Measurements from ENCODE around the gene TMEM271. TPM values are rescaled to one million over a fixed set of nuclear protein-coding genes. Genes with fewer than 3 reads are reported as not detected.

Gene TMEM271
- total and polyA plus RNA-seq, 4 experiments from 2014 or later, result not detected

- H3K4me1 ChIP-seq (ENCODE audit: insufficient read depth, low read length), result no peaks in the 10 kb centered on the region
- no peaks in the 10 kb centered on the region for H3K4me1 Mint-ChIP-seq
- no peak for DNase-seq
- H3K36me3 ChIP-seq (ENCODE audit: insufficient read depth, low read length), result no peaks in the 10 kb centered on the region
- no peak overlapping the region for H3K4me3 Mint-ChIP-seq
- no peaks in the 10 kb centered on the region for H3K9me3 ChIP-seq (ENCODE audit: control insufficient read depth in 1 of 2, low read length in 2 of 2)
- no peak overlapping the region for H3K4me3 ChIP-seq (ENCODE audit: low read length in 2 of 2)
- ChIA-PET CTCF (ENCODE audit: partially characterized antibody) (no interaction called here), POLR2A (ENCODE audit: partially characterized antibody) (no interaction called here)
- no peak overlapping the region for H3K27ac ChIP-seq (ENCODE audit: low read depth, low read length)
- intact Hi-C loops (cut with micrococcal nuclease), result no loop called here
- peaks cover 12% of the 10 kb centered on the region in 2 donors for H3K27me3 Mint-ChIP-seq
- H3K27me3 ChIP-seq (ENCODE audit: insufficient read depth, low read length), result no peaks in the 10 kb centered on the region
- H3K9me3 Mint-ChIP-seq, result peaks cover 0 to 2% (median 0%) of the 10 kb centered on the region in 8 donors
- H3K27ac Mint-ChIP-seq, result no peak overlapping the region
- H3K36me3 Mint-ChIP-seq, result no peaks in the 10 kb centered on the region
Measured at GRCh38 chr4:621296-622070, 45.4 kb upstream of the TMEM271 start.

DNA sequence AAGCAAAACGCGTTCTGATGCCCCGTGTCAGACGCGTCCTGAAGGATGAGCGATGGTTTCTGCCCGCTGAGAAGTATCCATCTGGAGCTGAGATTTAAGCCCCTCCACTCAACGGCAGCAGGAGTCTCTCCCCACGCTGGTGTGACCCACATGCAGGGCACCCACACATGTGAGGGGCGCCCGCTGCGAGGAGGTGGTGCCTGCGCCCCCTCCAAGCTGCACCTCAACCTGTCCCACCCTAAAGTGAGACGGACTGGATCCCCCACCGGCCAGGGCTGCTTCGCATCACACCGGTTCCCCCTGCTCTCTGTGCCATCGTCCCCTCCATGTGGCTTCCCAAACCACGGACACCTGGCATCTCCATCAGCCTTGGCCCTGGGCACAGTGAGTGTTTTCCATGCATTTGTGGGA lies 44.8 kb upstream of the TMEM271 start:
- Histone ChIP-seq H3K4me3 (ENCODE audit: low read length in 2 of 2) (no peak overlapping the region), H3K4me1 (ENCODE audit: insufficient read depth, low read length) (no peaks in the 10 kb centered on the region), H3K27ac (ENCODE audit: low read depth, low read length) (no peak overlapping the region), H3K27me3 (ENCODE audit: insufficient read depth, low read length) (no peaks in the 10 kb centered on the region), H3K9me3 (ENCODE audit: control insufficient read depth in 1 of 2, low read length in 2 of 2) (no peaks in the 10 kb centered on the region), H3K36me3 (ENCODE audit: insufficient read depth, low read length) (no peaks in the 10 kb centered on the region)
- POLR2A ChIA-PET (ENCODE audit: partially characterized antibody), result no interaction called here
- Mint-ChIP-seq H3K4me1 (peaks cover 0 to 2% (median 0%) of the 10 kb centered on the region in 4 donors), H3K4me3 (no peak overlapping the region), H3K27me3 (peaks cover 12 to 17% of the 10 kb centered on the region in 2 donors), H3K27ac (no peak overlapping the region), H3K36me3 (no peaks in the 10 kb centered on the region), H3K9me3 (peaks cover 0 to 2% (median 0%) of the 10 kb centered on the region in 8 donors)
- CTCF ChIA-PET (ENCODE audit: partially characterized antibody), result no interaction called here
- intact Hi-C loops (cut with micrococcal nuclease), result no loop called here
- no peak for DNase-seq

GRCh38 chr4:620201-620600 lies 44.1 kb upstream of the TMEM271 start:
- no peak overlapping the region for H3K4me3 ChIP-seq (ENCODE audit: low read length in 2 of 2)
- Mint-ChIP-seq H3K27ac (no peak overlapping the region), H3K9me3 (peaks cover 0 to 2% (median 0%) of the 10 kb centered on the region in 8 donors), H3K27me3 (peaks cover 13 to 17% of the 10 kb centered on the region in 2 donors), H3K4me3 (no peak overlapping the region), H3K36me3 (no peaks in the 10 kb centered on the region), H3K4me1 (peaks cover 0 to 2% (median 0%) of the 10 kb centered on the region in 4 donors)
- intact Hi-C loops (cut with micrococcal nuclease), result no loop called here
- no peaks in the 10 kb centered on the region for H3K36me3 ChIP-seq (ENCODE audit: insufficient read depth, low read length)
- ChIA-PET POLR2A (ENCODE audit: partially characterized antibody) (no interaction called here), CTCF (ENCODE audit: partially characterized antibody) (no interaction called here)
- no peaks in the 10 kb centered on the region for H3K27me3 ChIP-seq (ENCODE audit: insufficient read depth, low read length)
- no peaks in the 10 kb centered on the region for H3K4me1 ChIP-seq (ENCODE audit: insufficient read depth, low read length)
- no peaks in the 10 kb centered on the region for H3K9me3 ChIP-seq (ENCODE audit: control insufficient read depth in 1 of 2, low read length in 2 of 2)
- no peak overlapping the region for H3K27ac ChIP-seq (ENCODE audit: low read depth, low read length)
- DNase-seq, result no peak

DNA sequence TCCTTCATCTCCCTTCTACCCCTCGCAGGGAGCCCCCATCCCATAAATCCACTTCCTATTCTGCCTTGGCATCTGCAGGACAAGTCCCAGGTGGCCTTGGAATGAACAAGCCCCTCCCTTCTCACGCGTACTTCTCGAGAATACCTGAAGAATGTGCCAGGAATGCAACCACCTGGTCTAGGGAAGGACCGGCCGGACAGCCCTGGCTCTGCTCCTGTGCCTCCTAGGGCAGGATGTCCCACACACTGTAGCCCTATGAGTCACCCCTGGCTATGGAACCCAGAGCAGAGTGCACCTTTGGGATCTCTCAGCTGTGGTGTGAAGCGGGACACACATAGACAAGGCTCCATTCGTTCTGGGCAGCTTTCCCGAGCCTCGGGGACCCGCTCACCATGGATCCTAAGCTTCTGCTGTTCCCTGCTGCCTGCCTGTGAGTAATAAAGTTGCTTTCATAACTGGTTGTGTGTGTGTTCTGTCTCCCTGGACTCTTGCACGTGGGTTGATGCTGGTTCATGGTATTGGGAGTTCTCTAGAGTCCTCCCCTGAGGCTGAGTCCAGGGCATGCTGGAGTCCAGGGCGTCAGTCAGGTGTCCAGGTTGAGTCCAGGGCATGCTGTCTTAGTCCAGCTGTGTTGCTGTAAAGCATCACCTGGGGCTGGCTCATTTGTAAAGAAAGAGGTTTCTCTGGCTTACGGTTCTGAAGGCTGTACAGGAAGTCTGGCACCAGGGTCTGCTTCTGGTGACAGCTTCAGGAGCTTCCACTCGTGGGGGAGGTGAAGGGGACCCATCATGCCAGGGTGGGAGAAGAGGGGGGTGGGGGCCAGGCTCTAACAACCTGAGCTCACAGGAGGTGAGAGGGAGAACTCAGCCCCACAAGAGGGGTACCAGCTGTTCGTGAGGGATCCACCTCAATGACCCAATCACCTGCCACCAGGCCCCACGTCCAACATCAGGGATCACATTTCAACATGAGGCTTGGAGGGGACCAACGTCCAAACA lies 41.8 kb upstream of the TMEM271 start:
- H3K4me3 Mint-ChIP-seq, result no peak overlapping the region
- H3K27ac Mint-ChIP-seq, result peak overlapping the region in 1 of 7 donors; percentile 48
- peaks cover 19 to 20% of the 10 kb centered on the region in 2 donors for H3K27me3 Mint-ChIP-seq
- CTCF ChIA-PET (ENCODE audit: partially characterized antibody), result no interaction called here
- POLR2A ChIA-PET (ENCODE audit: partially characterized antibody), result no interaction called here
- no peaks in the 10 kb centered on the region for H3K4me1 ChIP-seq (ENCODE audit: insufficient read depth, low read length)
- intact Hi-C loops (cut with micrococcal nuclease), result no loop called here
- no peak overlapping the region for H3K27ac ChIP-seq (ENCODE audit: low read depth, low read length)
- no peaks in the 10 kb centered on the region for H3K27me3 ChIP-seq (ENCODE audit: insufficient read depth, low read length)
- peaks cover 0 to 3% (median under 1%) of the 10 kb centered on the region in 4 donors for H3K4me1 Mint-ChIP-seq
- peaks cover 0 to 2% (median 0%) of the 10 kb centered on the region in 8 donors for H3K9me3 Mint-ChIP-seq
- no peaks in the 10 kb centered on the region for H3K36me3 ChIP-seq (ENCODE audit: insufficient read depth, low read length)
- DNase-seq, result no peak
- H3K4me3 ChIP-seq (ENCODE audit: low read length in 2 of 2), result no peak overlapping the region
- no peaks in the 10 kb centered on the region for H3K9me3 ChIP-seq (ENCODE audit: control insufficient read depth in 1 of 2, low read length in 2 of 2)
- H3K36me3 Mint-ChIP-seq, result no peaks in the 10 kb centered on the region

GRCh38 chr4:616911-617643 lies 41.0 kb upstream of the TMEM271 start:
- Histone ChIP-seq H3K27me3 (ENCODE audit: insufficient read depth, low read length) (no peaks in the 10 kb centered on the region), H3K36me3 (ENCODE audit: insufficient read depth, low read length) (no peaks in the 10 kb centered on the region), H3K27ac (ENCODE audit: low read depth, low read length) (no peak overlapping the region), H3K4me1 (ENCODE audit: insufficient read depth, low read length) (no peaks in the 10 kb centered on the region), H3K9me3 (ENCODE audit: control insufficient read depth in 1 of 2, low read length in 2 of 2) (no peaks in the 10 kb centered on the region), H3K4me3 (ENCODE audit: low read length in 2 of 2) (no peak overlapping the region)
- Mint-ChIP-seq H3K36me3 (no peaks in the 10 kb centered on the region), H3K4me3 (no peak overlapping the region), H3K27me3 (peaks cover 17 to 18% of the 10 kb centered on the region in 2 donors), H3K27ac (no peak overlapping the region), H3K9me3 (peaks cover 0 to 2% (median 0%) of the 10 kb centered on the region in 8 donors), H3K4me1 (peaks cover 0 to 3% (median under 1%) of the 10 kb centered on the region in 4 donors)
- ChIA-PET CTCF (ENCODE audit: partially characterized antibody) (no interaction called here), POLR2A (ENCODE audit: partially characterized antibody) (no interaction called here)
- DNase-seq, result no peak
- intact Hi-C loops (cut with micrococcal nuclease), result no loop called here

GRCh38 chr4:616091-616490 lies 40.0 kb upstream of the TMEM271 start:
- no peaks in the 10 kb centered on the region for H3K9me3 ChIP-seq (ENCODE audit: control insufficient read depth in 1 of 2, low read length in 2 of 2)
- H3K36me3 ChIP-seq (ENCODE audit: insufficient read depth, low read length), result no peaks in the 10 kb centered on the region
- H3K27ac ChIP-seq (ENCODE audit: low read depth, low read length), result no peak overlapping the region
- no peaks in the 10 kb centered on the region for H3K27me3 ChIP-seq (ENCODE audit: insufficient read depth, low read length)
- ChIA-PET POLR2A (ENCODE audit: partially characterized antibody) (no interaction called here), CTCF (ENCODE audit: partially characterized antibody) (interaction anchor here (0.7 kb wide), 1 partner anchor 88 kb away, joined by 5 read pairs; no protein-coding TSS in a partner anchor)
- Mint-ChIP-seq H3K27ac (no peak overlapping the region), H3K9me3 (peaks cover 0 to 2% (median 0%) of the 10 kb centered on the region in 8 donors), H3K36me3 (no peaks in the 10 kb centered on the region), H3K4me1 (peaks cover 0 to 3% (median under 1%) of the 10 kb centered on the region in 4 donors), H3K27me3 (peaks cover 16 to 17% of the 10 kb centered on the region in 2 donors), H3K4me3 (no peak overlapping the region)
- DNase-seq, result no peak
- intact Hi-C loops (cut with micrococcal nuclease), result no loop called here
- H3K4me1 ChIP-seq (ENCODE audit: insufficient read depth, low read length), result no peaks in the 10 kb centered on the region
- no peak overlapping the region for H3K4me3 ChIP-seq (ENCODE audit: low read length in 2 of 2)
